Measurements from ENCODE around the gene SENP1.
A peak's percentile ranks its signal among the peaks of the same experiment; 100 is the strongest.

Gene SENP1

GRCh38 chr12:48015954-48016353 lies 89.9 kb downstream of the SENP1 start:
- DNase-seq, result no peak

- no peak for DNase-seq
Measured at GRCh38 chr12:48015129-48015528, 90.8 kb downstream of the SENP1 start.

- DNase-seq, result no peak
Measured at GRCh38 chr12:48013287-48013686, 92.6 kb downstream of the SENP1 start.

GRCh38 chr12:48012070-48012469 lies 93.8 kb downstream of the SENP1 start:
- no peak for DNase-seq

GRCh38 chr12:48010366-48010970 lies 95.4 kb downstream of the SENP1 start:
- DNase-seq, result no peak

- DNase-seq, result no peak
Measured at GRCh38 chr12:48009471-48009870, 96.4 kb downstream of the SENP1 start.

- DNase-seq, result no peak
Measured at GRCh38 chr12:48008950-48009349, 96.9 kb downstream of the SENP1 start.

- DNase-seq, result no peak
Measured at GRCh38 chr12:48008349-48008748, 97.5 kb downstream of the SENP1 start.

GRCh38 chr12:48007206-48007605 lies 98.7 kb downstream of the SENP1 start:
- no peak for DNase-seq

GRCh38 chr12:48005750-48006021 lies 100.2 kb downstream of the SENP1 start:
- DNase-seq, result no peak

- DNase-seq, result no peak
Measured at GRCh38 chr12:48005001-48005749, 100.7 kb downstream of the SENP1 start.

GRCh38 chr12:48004053-48004941 lies 101.6 kb downstream of the SENP1 start, which contains the start of gene COL2A1:
Gene COL2A1 (minus strand): TSS chr12:48004476. CDS start chr12:48004321, 155 bp downstream.
- peak; percentile 27 for DNase-seq

- peak; percentile 15 for DNase-seq
Measured at GRCh38 chr12:48003226-48004052, 102.4 kb downstream of the SENP1 start.

GRCh38 chr12:48002773-48003218 lies 103.1 kb downstream of the SENP1 start:
- no peak for DNase-seq

GRCh38 chr12:48002414-48002730 lies 103.5 kb downstream of the SENP1 start:
- DNase-seq, result no peak

GRCh38 chr12:48001505-48002413 lies 104.1 kb downstream of the SENP1 start:
- DNase-seq, result no peak

GRCh38 chr12:48000878-48001504 lies 104.9 kb downstream of the SENP1 start:
- DNase-seq, result no peak

- DNase-seq, result no peak
Measured at GRCh38 chr12:47999816-48000215, 106.1 kb downstream of the SENP1 start.

GRCh38 chr12:47997321-47997720 lies 108.6 kb downstream of the SENP1 start:
- DNase-seq, result no peak

- no peak for DNase-seq
Measured at GRCh38 chr12:47995981-47996401, 109.9 kb downstream of the SENP1 start.

GRCh38 chr12:47993491-47993890 lies 112.4 kb downstream of the SENP1 start:
- DNase-seq, result no peak
